HG03103 (cell line): Measurements from ENCODE around the gene ABCF3.

ENCODE experiments used
- ATAC-seq: cut with Tn5 transposase; IDR thresholded peaks from one replicate; pipeline ENCODE4 v1.9.1; 2021; ENCODE audit warnings: low read depth; ENCODE audit not compliant: unreplicated experiment

ABCF3 gene

GRCh38 chr3:184167786-184168185, 18.2 kb upstream of the ABCF3 start:
- no peak for ATAC-seq

DNA sequence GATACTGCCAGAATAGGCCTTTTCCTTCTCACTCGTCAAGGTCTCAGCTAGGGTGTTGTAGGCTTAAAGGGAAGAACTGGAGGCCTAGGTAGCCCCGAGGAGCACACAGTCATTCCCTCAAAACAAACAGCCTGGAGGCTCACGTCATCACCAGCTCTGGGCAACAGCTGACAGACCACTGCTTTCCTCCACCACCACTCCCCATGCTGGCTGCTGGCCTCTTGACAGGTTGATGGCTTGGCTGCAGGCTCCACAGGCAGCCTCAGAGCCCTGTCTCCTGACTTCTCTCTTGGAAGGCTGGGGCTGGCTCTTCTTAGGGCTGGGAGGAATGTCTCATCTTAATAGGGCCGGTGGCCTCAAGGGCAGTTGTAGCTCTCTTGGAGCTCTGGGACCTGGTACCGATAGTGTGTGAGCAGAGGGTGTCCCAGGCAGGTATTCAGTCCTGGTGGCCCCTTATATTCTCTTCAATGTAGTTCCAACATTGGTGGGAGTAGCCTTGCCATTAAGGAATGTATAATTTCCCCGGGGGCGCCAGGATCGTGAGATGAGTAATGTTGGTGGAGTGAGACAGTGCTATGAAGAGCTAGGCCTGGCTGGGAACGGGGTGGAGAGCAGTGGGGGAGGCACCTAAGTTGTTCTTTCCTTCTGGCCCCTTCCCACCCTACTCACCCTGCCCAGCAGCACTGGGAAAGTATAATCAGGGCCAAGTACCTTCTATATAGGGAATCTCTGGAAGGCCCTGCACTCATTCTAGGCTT, 17.5 kb upstream of the ABCF3 start:
- no peak for ATAC-seq

- ATAC-seq = no peak
These were observed 15.8 kb upstream of the ABCF3 start for GRCh38 chr3:184169896-184170875.

- ATAC-seq = no peak
These were observed 14.4 kb upstream of the ABCF3 start for GRCh38 chr3:184171562-184171961.

- no peak for ATAC-seq
These were observed 13.2 kb upstream of the ABCF3 start for GRCh38 chr3:184172681-184173373.

DNA sequence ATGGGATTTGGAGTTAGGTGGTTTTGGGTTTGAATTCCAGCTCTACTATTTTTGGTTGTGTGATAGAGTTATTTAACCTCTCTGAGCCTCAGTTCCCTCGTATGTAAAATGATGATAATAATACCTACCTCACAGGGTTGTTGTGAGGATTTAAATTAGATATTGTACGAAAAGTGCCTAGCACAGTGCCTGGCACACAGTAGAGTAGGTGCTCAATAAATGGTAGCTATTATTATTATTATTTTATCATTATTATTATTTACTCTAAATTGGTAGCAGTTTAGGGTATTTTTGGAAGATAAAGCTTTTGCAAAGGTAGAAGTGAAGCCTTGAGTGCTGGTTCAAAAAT, 12.7 kb upstream of the ABCF3 start:
- no peak for ATAC-seq

- no peak for ATAC-seq
These were observed 11.7 kb upstream of the ABCF3 start for GRCh38 chr3:184174284-184174645.

DNA sequence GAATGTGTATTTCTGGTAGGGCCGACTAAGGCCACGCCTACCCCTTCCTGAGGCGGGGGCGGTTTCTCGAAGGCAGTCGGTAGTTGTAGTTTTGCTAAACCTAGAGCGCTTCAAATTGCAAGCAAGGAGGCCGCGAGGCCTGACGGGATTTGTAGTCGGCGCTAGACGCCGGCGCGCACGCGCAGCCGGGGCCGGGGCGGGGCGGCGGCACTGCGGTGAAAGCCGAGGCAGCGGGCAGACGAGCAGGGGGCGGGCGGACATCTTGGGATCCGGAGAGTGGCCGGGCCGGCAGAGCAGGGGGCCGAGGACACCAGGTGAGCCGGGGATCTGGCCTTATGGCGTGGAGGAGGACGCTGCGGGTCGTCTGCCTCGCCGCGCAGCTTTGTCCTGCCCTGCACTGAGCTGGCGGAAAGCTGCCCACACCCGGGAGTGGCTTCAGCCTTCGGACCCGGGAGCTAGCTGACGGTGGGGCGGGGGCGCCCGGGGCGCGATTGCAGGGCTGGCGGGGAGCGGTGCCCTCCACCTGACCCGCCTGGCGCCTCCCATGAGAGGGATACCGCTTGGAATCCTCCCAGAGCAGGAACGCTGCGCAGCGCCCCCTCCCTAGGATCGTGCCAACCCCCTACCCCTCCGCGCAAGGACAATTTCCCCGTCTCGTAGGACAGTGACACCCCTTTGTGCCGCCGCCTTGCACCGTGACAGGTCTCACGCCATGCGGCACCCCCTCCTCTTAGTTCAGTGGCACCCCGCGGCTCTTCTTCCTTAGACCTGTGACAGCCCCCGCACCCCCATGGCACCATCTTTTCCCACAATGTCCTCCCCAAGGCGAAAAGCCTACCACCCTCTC, 11.1 kb upstream of the ABCF3 start, which contains the start of gene AP2M1:
Gene AP2M1 (plus strand): TSS at position 210 of the 847 bp plus-strand sequence. CDS start 2,139 bp downstream, outside the sequence.
- ATAC-seq = peak; percentile 94

GRCh38 chr3:184175506-184175905, 10.5 kb upstream of the ABCF3 start:
- ATAC-seq = no peak

DNA sequence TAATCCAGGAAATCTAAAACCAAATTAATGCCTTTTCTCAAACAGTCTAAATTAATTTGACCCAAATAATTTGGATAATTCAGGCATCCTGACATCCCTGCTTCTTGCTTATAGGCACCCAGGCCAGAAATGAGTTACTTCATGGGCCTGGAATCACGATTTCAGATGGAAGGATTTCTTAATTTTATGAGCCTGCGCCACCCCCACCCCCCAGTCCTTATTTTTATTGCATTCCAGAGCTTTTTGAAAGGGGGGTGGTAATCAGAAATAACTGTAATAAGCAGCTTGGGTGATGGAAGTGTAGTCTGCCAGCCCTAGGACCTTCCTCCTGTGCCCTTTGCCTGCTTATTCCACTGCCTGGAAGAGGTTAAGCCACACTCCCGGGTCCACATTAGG, 10.0 kb upstream of the ABCF3 start:
- ATAC-seq = no peak

DNA sequence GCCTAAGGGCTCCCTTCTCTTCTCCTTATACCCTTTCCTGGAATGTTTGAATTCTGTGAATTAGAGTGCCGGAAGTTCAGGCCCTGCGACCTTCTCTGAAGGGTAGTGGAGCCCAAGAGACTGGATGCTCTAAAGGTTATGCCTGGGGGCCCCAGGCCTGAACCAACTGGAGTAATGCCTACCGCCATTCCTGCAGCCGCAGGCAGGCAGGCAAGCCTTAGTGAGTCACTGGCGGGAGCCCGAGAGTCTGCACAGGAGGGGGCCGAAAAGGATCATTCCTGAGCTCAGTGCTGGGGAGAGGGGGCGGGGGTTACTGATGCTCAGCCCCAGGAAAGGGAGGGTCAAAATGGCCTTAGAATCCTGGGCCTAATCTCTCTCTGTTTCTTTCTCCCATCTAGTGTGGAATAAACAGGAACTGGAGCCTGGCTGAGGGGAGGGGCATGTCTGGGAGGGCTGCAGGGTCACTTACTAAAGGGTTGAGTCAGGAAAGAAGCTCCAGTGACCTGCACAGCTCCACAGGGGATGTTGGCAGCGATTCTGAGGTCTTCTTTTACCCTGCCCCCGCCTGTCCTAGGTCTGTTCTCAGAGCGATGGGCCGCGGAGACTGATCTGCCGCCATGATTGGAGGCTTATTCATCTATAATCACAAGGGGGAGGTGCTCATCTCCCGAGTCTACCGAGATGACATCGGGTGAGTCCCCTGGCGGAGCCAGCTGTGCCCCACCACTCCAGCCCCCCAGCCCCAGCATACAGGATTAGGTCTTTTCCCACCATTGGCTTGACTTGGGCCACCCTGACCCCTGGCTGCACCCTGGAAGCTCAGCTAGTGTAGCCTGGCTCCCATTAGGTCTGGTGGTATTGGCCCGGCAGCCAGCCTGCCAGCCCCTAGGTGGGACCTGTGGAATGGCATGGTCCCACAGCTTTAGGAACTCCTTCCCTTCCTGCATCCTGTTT, 9.3 kb upstream of the ABCF3 start:
- ATAC-seq = no peak

DNA sequence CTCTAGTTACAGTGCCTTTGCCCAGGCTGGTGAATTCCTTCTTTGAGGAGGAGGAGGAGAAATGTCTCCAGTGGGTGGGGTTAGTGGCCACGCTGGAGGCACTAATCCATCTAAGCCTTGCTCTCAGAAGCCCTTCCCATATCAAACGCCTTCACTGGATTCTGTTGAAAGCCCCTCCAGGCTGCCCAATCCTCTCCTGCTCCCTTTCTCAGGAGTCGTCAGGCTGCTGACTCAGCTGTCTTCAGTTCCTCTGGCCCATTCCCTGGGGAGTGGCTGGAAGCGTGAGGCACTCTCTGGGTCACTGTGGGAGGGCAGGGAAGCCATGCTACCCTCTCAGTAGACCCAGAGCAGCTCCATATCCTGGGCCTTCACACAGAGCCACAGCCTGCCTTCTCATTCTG, 8.7 kb upstream of the ABCF3 start:
- ATAC-seq = no peak

- no peak for ATAC-seq
These were observed 8.2 kb upstream of the ABCF3 start for GRCh38 chr3:184177767-184178306.

DNA sequence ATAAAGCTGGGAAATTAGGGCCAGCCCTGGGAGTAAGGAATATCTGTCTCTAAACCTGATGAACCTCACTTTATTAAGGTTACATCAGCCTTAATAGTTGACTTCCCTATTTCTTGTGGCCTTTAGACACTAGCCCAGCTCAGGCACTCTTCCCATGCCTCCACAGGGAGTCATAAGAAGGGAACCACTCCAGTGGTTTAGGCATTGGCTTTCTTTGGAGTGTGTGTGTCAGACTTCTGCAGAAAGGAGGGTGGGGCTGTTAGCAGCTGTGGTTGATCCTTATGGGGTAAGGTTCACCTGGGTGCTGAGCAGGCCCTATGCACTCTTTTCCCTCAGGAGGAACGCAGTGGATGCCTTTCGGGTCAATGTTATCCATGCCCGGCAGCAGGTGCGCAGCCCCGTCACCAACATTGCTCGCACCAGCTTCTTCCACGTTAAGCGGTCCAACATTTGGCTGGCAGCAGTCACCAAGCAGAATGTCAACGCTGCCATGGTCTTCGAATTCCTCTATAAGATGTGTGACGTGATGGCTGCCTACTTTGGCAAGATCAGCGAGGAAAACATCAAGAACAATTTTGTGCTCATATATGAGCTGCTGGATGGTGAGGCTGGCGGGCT, 7.4 kb upstream of the ABCF3 start:
- ATAC-seq = no peak

DNA sequence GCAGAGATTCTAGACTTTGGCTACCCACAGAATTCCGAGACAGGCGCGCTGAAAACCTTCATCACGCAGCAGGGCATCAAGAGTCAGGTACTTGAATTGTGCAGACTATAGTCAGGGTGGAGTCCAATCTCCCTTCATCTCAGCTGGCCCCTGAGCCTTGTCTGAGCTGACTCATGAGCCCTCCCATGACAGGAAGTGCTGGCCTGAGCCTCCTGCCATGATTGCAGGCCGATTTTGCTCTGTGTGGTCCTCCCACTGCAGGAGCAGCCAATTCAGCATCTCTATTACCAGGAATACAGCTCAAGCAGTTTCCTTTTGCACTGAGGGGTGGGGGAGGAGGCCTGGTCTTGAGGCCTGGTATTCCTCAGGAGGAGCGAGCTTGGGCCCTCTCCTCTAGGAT, 5.8 kb upstream of the ABCF3 start:
- ATAC-seq = no peak

- ATAC-seq = no peak
These were observed 4.4 kb upstream of the ABCF3 start for GRCh38 chr3:184181596-184181995.

GRCh38 chr3:184183679-184184078, 2.3 kb upstream of the ABCF3 start:
- no peak for ATAC-seq

- no peak for ATAC-seq
These were observed 1.3 kb upstream of the ABCF3 start for GRCh38 chr3:184184546-184185230.
